Neural progenitor cell (in vitro differentiated cells): Measurements from ENCODE around the gene SLC10A7.

Experiments
- CTCF ChIP-seq: fragments of 200-600 bp; sonication (generic); IDR thresholded peaks from 2 replicates; pipeline ENCODE4 v1.5.1; 2017; ENCODE audit warnings: antibody characterized with exemption, mild to moderate bottlenecking
- EZH2 ChIP-seq: fragments of 200-600 bp; sonication (generic); IDR thresholded peaks from 2 replicates; pipeline ENCODE4 v1.6.1; 2017; ENCODE audit warnings: antibody characterized with exemption, mild to moderate bottlenecking, moderate library complexity
- EZH2phosphoT487 ChIP-seq: fragments of 200-600 bp; sonication (generic); IDR thresholded peaks from 2 replicates; pipeline ENCODE4 v1.6.1; 2017; ENCODE audit warnings: antibody characterized with exemption

GRCh38 chr4:146368209-146368608 is 153.5 kb downstream of the SLC10A7 start:
- no peak for TF ChIP-seq EZH2
- no peak for TF ChIP-seq CTCF
- no peak for TF ChIP-seq EZH2phosphoT487
